ENCODE measurements around the gene PXN.

Gene PXN

DNA sequence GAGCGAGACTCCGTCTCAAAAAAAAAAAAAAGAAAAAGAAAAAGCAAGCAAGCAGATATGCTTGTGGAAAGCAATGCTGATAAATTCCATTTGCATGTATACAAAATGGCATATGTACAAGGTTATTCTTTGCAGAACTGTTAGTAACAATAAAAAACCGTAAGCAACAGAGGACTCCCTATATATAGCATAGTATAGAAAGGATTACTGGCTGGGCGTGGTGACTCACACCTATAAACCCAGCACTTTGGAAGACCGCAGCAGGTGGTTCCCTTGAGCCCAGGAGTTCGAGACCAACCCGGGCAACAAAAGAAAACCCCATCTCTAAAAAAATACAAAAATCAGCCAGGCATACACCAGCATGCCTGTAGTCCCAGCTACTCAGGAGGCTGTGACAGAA, 84.6 kb downstream of the PXN start:
- no peak for DNase-seq (ENCODE audit: low read depth in 2 of 3, low spot score in 1 of 3)

DNA sequence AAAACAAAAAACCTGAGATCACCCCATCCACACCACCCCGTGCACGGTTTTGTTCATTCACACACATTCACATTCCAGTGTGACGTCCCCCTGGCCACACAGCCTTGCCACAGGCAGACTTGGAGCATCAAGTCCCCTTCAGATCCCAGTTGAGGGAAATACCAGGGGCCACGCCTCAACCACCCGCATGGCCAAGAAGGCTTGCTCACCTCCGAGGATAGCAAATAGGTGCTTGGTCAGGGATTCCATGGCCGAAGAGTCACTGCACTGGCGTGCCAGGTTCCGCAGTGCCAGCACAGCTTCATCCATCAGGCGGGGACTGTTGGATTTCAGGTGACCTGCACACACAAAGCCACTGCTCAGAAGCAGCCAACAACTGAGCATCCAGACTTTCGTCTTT, 90.0 kb downstream of the PXN start:
- no peak for DNase-seq (ENCODE audit: low read depth in 2 of 3, low spot score in 1 of 3)

DNA sequence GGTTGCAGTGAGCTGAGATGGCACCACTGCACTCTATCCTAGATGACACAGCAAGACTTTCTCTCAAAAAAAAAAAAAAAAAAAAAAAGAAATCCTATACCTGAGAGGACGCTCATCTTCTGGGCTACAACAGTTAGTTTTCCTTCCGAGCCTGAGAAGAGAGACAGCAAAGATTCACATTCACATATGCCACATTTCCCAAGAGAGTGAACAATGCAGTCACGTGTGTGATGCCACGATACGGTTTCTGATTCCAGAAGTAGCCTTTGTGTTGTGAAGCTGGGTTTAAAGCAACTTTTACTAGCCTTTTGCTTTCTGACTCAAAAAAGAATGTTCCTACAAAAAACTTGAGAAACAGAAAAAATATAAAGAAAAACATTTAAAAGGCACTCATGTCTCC, 90.5 kb downstream of the PXN start:
- no peak for DNase-seq (ENCODE audit: low read depth in 2 of 3, low spot score in 1 of 3)

DNA sequence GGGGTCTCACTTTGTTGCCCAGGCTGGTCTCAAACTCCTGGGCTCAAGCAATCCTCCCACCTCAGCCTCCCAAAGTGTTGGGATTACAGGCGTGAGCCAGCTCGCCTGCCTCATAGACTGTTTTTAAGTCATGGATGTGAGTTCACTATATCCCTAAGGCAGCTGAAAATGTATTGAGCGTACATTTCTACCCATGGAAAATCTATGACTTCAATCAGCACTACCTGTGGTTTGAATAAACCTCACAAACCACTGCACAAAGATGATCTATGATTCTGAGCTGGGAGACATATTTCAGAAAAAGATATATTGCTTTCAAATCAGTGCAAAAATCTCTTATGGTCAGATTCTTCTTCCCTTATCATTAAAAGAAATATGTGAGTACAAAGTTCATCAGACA, 93.5 kb downstream of the PXN start:
- DNase-seq (ENCODE audit: low read depth in 2 of 3, low spot score in 1 of 3): no peak

DNA sequence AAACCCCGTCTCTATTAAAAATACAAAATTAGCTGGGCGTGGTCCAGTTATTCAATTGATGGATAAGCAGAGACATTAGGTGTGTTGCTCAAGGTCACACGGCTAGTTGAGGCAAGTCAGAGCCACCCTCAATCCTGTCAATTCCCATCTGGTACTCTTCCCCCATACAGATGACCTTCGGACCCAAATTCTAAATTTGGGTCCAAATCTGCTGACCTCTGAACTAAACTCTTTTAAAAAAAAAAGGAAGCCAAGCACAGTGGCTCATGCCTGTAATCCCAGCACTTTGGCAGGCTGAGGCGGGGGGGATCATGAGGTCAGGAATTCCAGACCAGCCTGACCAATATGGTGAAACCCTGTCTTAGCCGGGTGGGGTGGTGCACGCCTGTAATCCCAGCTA, 94.9 kb downstream of the PXN start:
- no peak for DNase-seq (ENCODE audit: low read depth in 2 of 3, low spot score in 1 of 3)

DNA sequence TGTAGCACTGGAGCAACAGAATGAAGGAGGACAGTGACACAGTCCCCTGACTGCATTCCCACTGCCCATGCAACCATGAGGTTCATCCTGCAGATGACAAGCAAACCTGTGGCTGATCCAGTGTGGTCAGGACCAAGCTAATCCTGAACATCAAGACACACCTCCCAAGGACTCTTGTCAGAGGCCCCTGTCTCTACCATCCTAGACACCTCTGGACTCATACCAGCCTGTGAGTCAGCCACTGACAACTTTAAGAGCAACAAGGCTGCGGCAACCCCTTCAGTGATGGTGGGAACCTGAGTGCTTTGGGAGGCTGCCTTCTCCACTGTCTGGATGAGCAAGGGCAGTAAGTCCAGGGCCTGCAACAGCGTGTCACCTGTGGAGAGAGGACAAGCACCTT, 95.6 kb downstream of the PXN start:
- DNase-seq (ENCODE audit: low read depth in 2 of 3, low spot score in 1 of 3): no peak

DNA sequence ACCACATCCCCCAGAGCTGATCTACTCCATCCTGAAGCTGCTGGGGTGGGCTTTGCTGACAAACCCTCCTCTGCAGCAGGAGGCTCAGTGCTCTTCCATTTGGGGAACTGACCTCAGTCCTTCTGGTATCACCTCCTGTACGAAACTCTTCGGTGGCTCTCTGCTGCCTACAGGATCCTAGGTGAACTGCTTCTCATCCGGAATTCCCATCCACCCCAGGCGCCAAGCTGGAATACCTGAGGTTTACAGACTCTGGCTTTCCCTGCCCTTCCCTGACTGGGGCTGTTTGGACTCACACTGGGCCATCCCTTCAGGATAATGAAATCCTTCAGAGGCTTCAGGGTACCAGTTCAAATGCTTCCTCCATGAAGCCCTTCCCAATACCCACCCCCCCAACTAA, 97.2 kb downstream of the PXN start:
- no peak for DNase-seq (ENCODE audit: low read depth in 2 of 3, low spot score in 1 of 3)

DNA sequence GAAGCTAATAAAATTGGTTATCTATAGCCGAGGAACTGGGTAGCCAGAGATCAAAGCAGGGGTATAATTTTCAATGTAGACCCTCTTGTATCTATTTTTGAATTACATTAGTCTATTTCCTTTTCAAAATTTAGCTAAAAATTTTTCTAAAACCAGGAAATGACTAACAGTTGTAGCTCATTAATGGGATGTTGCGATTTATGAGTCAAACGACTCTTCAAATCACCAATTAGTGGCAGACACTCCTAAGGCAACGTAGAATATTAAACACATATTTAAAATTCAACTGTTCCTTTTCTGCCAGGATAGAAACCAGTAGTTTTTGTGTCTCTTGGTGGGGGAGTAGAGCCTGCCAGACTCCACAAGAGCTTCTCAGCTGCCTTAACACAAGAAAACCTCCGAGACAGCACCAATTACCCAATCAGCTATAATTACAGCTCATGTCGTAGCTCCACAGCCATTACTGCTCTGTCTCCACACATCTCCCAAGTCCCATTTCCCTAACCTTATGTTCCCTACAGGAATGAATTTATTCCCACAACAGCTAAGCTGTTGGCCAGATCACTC, 97.9 kb downstream of the PXN start:
- DNase-seq (ENCODE audit: low read depth in 2 of 3, low spot score in 1 of 3): no peak

DNA sequence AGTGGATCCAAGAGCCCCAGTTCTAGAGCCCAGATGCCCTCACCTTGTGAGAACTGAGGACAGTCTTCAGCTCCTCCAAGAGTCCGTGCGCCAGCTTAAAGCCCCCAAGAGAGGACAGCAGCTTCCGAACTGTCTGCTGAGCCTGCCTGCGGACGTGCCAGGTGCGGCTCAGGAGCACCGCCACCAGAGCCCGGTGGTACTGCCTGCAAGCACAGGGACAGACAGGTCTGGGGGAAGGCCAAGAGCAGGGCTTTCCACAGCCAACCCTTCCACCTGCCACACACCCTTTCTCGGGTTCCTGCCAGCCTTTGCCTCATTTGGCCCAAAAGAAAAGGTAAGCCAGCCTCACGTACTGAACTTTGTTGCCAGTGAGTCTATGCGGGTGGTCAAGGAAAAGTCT, 101.2 kb downstream of the PXN start:
- no peak for DNase-seq (ENCODE audit: low read depth in 2 of 3, low spot score in 1 of 3)

DNA sequence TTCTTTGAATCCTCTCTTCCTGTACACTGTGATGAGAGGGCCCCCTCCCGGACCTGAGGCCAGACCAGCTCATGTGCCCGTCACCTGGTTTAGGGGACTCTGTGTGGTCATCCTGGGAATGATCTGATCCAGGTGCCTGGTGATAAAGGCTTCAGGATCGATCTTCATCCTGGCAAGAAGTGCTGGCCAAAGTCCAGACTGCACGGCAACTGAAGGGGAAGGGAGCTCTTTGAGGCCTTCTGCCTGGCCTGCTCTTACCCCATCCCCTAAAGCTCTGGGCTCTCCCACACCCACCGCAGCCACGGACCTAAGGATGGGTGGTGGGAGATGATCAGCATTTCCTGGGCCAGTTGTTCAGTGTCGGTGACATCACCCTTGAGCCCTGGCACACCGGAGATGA, 102.8 kb downstream of the PXN start:
- no peak for DNase-seq (ENCODE audit: low read depth in 2 of 3, low spot score in 1 of 3)

DNA sequence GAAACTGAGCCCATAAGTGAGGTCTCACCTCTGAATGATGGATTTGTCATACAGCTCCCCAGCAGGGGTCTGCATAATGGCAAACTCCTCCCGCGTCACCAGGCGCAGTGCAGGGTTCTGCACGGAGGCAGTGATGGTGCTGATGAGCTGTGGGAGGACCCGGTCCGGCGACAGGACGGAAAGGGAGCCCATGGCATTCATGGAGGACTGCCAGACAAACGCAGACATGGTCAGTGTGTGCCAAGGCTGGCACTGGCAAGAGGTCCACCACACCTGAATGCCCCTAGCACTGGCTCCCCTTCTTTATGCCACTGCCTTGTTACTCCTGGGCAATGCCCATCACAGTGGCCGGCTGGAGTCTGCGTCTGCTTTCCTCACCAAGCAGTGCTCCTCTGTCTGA, 103.7 kb downstream of the PXN start:
- DNase-seq (ENCODE audit: low read depth in 2 of 3, low spot score in 1 of 3): no peak

Data from stimulated activated CD4-positive, alpha-beta T cell treated with anti-CD3 and anti-CD28 coated beads, Interleukin-12 subunit alpha, Interleukin-12 subunit beta, amount 100 ng/mL, for 48 hours (primary cell).